ENCODE data around the gene GJA3.

- TF ChIP-seq NFRKB (IDR thresholded peaks at IDR 0.05) (no peak), BHLHE40 (IDR thresholded peaks at IDR 0.05; ENCODE audit: borderline replicate concordance) (no peak), FOXK2 (IDR thresholded peaks at IDR 0.05) (no peak), TARDBP (IDR thresholded peaks at IDR 0.05) (no peak), ZNF384 (IDR thresholded peaks at IDR 0.05) (no peak), L3MBTL2 (conservative IDR thresholded peaks at IDR 0.05) (no peak), SP1 (IDR thresholded peaks at IDR 0.05) (no peak), FOXM1 (IDR thresholded peaks at IDR 0.05; ENCODE audit: borderline replicate concordance) (no peak), ELF4 (IDR thresholded peaks at IDR 0.05) (no peak), SUZ12 (IDR thresholded peaks at IDR 0.05) (no peak), FOXA1 (IDR thresholded peaks at IDR 0.05) (no peak)
Measured at GRCh38 chr13:20193907-20194631, 33.2 kb upstream of the GJA3 start.

Data from HEK293T (cell line).